HepG2 (cell line): Measurements from ENCODE around the gene ATG4D. TPM values are rescaled to one million over a fixed set of nuclear protein-coding genes. Genes with fewer than 3 reads are reported as not detected.

Source experiments
- ADNP ChIP-seq: sonication (generic); formaldehyde crosslinking; IDR thresholded peaks from 2 replicates; pipeline ENCODE4 v1.4.0; 2020; ENCODE audit warnings: missing genetic modification reagents
- GATA4 ChIP-seq: sonication (generic); IDR thresholded peaks from 2 replicates; pipeline ENCODE4 v1.6.1; 2016; ENCODE audit warnings: antibody characterized with exemption, low read depth, borderline replicate concordance
- HHEX ChIP-seq: IDR thresholded peaks from 2 replicates; pipeline ENCODE4 v1.6.1; 2016; ENCODE audit warnings: control low read depth
- KDM1A ChIP-seq: IDR thresholded peaks from 2 replicates; pipeline ENCODE4 v1.6.1; 2016; ENCODE audit warnings: missing compliant biosample characterization
- MTA3 ChIP-seq: sonication (generic); formaldehyde crosslinking; IDR thresholded peaks from 2 replicates; pipeline ENCODE4 v1.4.0; 2020; ENCODE audit warnings: missing genetic modification reagents
- RBFOX2 ChIP-seq: fragments of 200-400 bp; formaldehyde crosslinking; IDR thresholded peaks from 2 replicates; pipeline ENCODE4 v1.6.1; 2017; ENCODE audit warnings: low read depth, mild to moderate bottlenecking, low read length
- TCF12 ChIP-seq, 2 experiments: fragments of 450-650 bp in 1 of 2; sonication (generic) in 1 of 2; formaldehyde crosslinking in 1 of 2; IDR thresholded peaks; 2 replicates each; pipeline versions ENCODE4 v1.6.1 to v1.8.0; 2017 to 2022; ENCODE audit warnings: antibody characterized with exemption in 1 of 2, mild to moderate bottlenecking in 1 of 2, missing genetic modification reagents in 1 of 2, moderate library complexity in 1 of 2
- ZIK1 ChIP-seq: sonication (generic); formaldehyde crosslinking; IDR thresholded peaks from 2 replicates; pipeline ENCODE4 v1.5.0; 2020; ENCODE audit warnings: mild to moderate bottlenecking, low read depth, missing genetic modification reagents, borderline replicate concordance
- ZNF101 ChIP-seq: sonication (generic); formaldehyde crosslinking; IDR thresholded peaks from 2 replicates; pipeline ENCODE4 v1.4.0; 2020; ENCODE audit warnings: mild to moderate bottlenecking, low read depth, missing genetic modification reagents, borderline replicate concordance
- ZNF136 ChIP-seq: sonication (generic); formaldehyde crosslinking; IDR thresholded peaks from 2 replicates; pipeline ENCODE4 v1.8.1; 2022; ENCODE audit warnings: low read depth, mild to moderate bottlenecking, moderate library complexity, missing genetic modification reagents
- polyA plus RNA-seq, 8 experiments: library from polyadenylated mRNA; depleted of rRNA in 3 of 8; stranded (reverse) in 7 of 8; unstranded in 1 of 8; fragments of >200 nt; fragmentation: Illumina TruSeq in 4 of 8; extraction: Trizol in 4 of 8; gene quantifications; 2 replicates each; pipeline versions ENCODE4 v1.2.1 to v1.2.3, GENCODE V29; 2011 to 2016; ENCODE audit warnings: low read depth in 4 of 8, missing spikeins in 1 of 8, mixed read lengths in 1 of 8; ENCODE audit not compliant: insufficient read depth in 1 of 8
- total RNA-seq, 5 experiments: library from RNA; depleted of rRNA; stranded (reverse); fragments of >200 nt; fragmentation: Illumina TruSeq; extraction: Trizol; gene quantifications; 2 replicates each; pipeline ENCODE4 v1.2.3, GENCODE V29; 2016; ENCODE audit warnings: low read depth in 1 of 5
- TF ChIP-seq, protein P1 (sequence below): sonication (generic); formaldehyde crosslinking; IDR thresholded peaks from one replicate; pipeline ENCODE4 v1.5.1; 2020; ENCODE audit warnings: mild to moderate bottlenecking, missing genetic modification reagents; ENCODE audit errors: not compliant biosample characterization
- TF ChIP-seq, protein P2 (sequence below): sonication (generic); formaldehyde crosslinking; IDR thresholded peaks from 2 replicates; pipeline ENCODE4 v1.8.0; 2022; ENCODE audit warnings: mild to moderate bottlenecking, missing genetic modification reagents; ENCODE audit not compliant: insufficient replicate concordance
- TF ChIP-seq, protein P3 (sequence below): sonication (generic); formaldehyde crosslinking; IDR thresholded peaks from 2 replicates; pipeline ENCODE4 v1.5.0; 2020; ENCODE audit warnings: missing genetic modification reagents
- TF ChIP-seq, protein P4 (sequence below): sonication (generic); formaldehyde crosslinking; IDR thresholded peaks from 2 replicates; pipeline ENCODE4 v1.9.0; 2021; ENCODE audit warnings: missing genetic modification reagents, borderline replicate concordance

Gene ATG4D
- total and polyA plus RNA-seq, 2 of the 13 experiments (the other 11 are each of a cell fraction or from before 2014, with no cell fraction given) = 17.8 to 19.0 TPM

DNA sequence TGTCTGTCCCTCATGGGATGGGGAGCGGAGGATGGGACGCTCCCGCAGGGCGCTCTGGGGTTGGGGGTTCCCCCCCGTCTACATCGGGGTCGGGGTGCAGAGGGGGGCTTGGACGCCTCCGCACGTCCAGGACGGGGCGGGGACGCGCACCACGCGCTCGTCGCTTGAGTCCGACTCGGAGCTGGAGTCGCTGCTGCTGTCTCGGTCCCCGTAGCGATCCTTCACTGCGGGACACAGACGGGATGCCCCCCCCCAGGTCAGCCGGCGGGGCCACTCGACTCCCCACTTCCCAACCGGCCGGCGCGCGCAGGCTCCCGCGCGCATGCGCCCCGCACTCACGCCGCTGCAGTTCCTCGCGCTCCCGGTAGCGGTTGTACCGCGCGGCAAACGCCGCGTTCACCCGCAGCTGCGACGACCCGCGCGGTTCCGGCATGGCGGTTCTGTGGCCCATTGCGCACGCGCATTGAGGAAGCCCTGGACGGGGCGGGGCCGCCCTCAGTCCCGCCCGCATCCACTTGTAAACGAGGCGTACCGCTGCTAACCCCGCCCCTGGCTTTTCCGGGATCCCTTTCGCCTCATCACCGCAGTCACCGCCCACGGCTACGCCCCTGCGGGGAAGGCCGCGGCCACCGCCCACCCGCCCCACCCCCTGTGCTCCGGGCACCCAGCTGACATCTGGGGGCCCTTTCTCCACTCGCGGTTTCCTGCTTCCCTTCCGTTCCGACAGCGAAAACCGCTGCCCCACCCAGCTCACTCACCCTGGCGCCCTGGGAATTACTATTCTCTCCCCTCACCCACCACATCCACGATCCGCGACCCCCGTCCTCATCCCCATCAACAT is 22.1 kb downstream of the ATG4D start, which contains the start of gene KRI1 (continued):
- TF ChIP-seq, protein P1, sequence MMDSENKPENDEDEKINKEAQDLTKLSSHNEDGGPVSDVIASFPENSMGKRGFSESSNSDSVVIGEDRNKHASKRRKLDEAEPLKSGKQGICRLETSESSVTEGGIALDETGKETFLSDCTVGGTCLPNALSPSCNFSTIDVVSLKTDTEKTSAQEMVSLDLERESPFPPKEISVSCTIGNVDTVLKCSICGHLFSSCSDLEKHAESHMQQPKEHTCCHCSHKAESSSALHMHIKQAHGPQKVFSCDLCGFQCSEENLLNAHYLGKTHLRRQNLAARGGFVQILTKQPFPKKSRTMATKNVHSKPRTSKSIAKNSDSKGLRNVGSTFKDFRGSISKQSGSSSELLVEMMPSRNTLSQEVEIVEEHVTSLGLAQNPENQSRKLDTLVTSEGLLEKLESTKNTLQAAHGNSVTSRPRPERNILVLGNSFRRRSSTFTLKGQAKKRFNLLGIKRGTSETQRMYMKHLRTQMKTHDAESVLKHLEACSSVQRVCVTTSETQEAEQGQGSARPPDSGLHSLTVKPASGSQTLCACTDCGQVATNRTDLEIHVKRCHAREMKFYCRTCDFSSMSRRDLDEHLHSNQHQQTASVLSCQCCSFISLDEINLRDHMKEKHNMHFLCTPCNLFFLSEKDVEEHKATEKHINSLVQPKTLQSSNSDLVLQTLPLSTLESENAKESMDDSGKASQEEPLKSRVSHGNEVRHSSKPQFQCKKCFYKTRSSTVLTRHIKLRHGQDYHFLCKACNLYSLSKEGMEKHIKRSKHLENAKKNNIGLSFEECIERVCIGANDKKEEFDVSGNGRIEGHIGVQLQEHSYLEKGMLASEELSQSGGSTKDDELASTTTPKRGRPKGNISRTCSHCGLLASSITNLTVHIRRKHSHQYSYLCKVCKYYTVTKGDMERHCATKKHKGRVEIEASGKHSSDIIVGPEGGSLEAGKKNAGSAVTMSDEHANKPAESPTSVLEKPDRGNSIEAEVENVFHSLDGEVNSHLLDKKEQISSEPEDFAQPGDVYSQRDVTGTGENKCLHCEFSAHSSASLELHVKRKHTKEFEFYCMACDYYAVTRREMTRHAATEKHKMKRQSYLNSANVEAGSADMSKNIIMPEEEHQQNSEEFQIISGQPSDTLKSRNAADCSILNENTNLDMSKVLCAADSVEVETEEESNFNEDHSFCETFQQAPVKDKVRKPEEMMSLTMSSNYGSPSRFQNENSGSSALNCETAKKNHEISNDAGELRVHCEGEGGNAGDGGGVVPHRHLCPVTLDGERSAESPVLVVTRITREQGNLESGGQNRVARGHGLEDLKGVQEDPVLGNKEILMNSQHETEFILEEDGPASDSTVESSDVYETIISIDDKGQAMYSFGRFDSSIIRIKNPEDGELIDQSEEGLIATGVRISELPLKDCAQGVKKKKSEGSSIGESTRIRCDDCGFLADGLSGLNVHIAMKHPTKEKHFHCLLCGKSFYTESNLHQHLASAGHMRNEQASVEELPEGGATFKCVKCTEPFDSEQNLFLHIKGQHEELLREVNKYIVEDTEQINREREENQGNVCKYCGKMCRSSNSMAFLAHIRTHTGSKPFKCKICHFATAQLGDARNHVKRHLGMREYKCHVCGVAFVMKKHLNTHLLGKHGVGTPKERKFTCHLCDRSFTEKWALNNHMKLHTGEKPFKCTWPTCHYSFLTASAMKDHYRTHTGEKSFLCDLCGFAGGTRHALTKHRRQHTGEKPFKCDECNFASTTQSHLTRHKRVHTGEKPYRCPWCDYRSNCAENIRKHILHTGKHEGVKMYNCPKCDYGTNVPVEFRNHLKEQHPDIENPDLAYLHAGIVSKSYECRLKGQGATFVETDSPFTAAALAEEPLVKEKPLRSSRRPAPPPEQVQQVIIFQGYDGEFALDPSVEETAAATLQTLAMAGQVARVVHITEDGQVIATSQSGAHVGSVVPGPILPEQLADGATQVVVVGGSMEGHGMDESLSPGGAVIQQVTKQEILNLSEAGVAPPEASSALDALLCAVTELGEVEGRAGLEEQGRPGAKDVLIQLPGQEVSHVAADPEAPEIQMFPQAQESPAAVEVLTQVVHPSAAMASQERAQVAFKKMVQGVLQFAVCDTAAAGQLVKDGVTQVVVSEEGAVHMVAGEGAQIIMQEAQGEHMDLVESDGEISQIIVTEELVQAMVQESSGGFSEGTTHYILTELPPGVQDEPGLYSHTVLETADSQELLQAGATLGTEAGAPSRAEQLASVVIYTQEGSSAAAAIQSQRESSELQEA (CRISPR knock-in tag) = peak; percentile 94
- peak; percentile 94; the same call in 1 of the 2 replicates for TF ChIP-seq ZIK1 (CRISPR knock-in tag)
- no peak for TF ChIP-seq ZNF101 (CRISPR knock-in tag)
- no peak for TF ChIP-seq ADNP (CRISPR knock-in tag)
- TF ChIP-seq, protein P2, sequence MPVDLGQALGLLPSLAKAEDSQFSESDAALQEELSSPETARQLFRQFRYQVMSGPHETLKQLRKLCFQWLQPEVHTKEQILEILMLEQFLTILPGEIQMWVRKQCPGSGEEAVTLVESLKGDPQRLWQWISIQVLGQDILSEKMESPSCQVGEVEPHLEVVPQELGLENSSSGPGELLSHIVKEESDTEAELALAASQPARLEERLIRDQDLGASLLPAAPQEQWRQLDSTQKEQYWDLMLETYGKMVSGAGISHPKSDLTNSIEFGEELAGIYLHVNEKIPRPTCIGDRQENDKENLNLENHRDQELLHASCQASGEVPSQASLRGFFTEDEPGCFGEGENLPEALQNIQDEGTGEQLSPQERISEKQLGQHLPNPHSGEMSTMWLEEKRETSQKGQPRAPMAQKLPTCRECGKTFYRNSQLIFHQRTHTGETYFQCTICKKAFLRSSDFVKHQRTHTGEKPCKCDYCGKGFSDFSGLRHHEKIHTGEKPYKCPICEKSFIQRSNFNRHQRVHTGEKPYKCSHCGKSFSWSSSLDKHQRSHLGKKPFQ (CRISPR knock-in tag) = peak; percentile 48
- peak; percentile 87; the same call in 1 of the 2 replicates for TF ChIP-seq ZNF136
- TF ChIP-seq GATA4 = 0 out of 2 replicates have a peak, but pooled peaks have one; percentile 33
- TF ChIP-seq RBFOX2 = peak; percentile 92
- TF ChIP-seq MTA3 (CRISPR knock-in tag) = no peak
- TF ChIP-seq, protein P3, sequence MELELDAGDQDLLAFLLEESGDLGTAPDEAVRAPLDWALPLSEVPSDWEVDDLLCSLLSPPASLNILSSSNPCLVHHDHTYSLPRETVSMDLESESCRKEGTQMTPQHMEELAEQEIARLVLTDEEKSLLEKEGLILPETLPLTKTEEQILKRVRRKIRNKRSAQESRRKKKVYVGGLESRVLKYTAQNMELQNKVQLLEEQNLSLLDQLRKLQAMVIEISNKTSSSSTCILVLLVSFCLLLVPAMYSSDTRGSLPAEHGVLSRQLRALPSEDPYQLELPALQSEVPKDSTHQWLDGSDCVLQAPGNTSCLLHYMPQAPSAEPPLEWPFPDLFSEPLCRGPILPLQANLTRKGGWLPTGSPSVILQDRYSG = peak; percentile 91; the same call in 1 of the 2 replicates
- TF ChIP-seq, protein P4, sequence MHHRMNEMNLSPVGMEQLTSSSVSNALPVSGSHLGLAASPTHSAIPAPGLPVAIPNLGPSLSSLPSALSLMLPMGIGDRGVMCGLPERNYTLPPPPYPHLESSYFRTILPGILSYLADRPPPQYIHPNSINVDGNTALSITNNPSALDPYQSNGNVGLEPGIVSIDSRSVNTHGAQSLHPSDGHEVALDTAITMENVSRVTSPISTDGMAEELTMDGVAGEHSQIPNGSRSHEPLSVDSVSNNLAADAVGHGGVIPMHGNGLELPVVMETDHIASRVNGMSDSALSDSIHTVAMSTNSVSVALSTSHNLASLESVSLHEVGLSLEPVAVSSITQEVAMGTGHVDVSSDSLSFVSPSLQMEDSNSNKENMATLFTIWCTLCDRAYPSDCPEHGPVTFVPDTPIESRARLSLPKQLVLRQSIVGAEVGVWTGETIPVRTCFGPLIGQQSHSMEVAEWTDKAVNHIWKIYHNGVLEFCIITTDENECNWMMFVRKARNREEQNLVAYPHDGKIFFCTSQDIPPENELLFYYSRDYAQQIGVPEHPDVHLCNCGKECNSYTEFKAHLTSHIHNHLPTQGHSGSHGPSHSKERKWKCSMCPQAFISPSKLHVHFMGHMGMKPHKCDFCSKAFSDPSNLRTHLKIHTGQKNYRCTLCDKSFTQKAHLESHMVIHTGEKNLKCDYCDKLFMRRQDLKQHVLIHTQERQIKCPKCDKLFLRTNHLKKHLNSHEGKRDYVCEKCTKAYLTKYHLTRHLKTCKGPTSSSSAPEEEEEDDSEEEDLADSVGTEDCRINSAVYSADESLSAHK (CRISPR knock-in tag) = peak; percentile 52; the same call in 1 of the 2 replicates
- no peak for TF ChIP-seq HHEX (CRISPR knock-in tag)
- TF ChIP-seq TCF12 (IDR thresholded peaks at IDR 0.05) = no peak
- no peak for TF ChIP-seq TCF12 (CRISPR knock-in tag; IDR thresholded peaks at IDR 0.05)
- TF ChIP-seq KDM1A (CRISPR knock-in tag) = no peak
